Subcutaneous adipose tissue (tissue), 4 donors: Measurements from ENCODE around the gene B4GALNT3. TPM values are rescaled to one million over a fixed set of nuclear protein-coding genes. Genes with fewer than 3 reads are reported as not detected.

Experiments used
- CTCF ChIP-seq: fragments of 450-650 bp; IDR thresholded peaks from one replicate; pipeline ENCODE4 v1.5.1; 2016; ENCODE audit warnings: low read depth, mild to moderate bottlenecking, control low read depth, antibody characterized with exemption, moderate library complexity
- total RNA-seq, 4 donors: library from RNA; depleted of rRNA; stranded (reverse); fragments of >200 nt; gene quantifications; one replicate each; pipeline ENCODE4 v1.1.0, GENCODE V29; 2016

B4GALNT3 gene
- total RNA-seq, 4 donors from 2014 or later: 0.16 to 0.22 (median 0.17) TPM; not detected in 1

GRCh38 chr12:574475-575128 is 114.9 kb downstream of the B4GALNT3 start:
- TF ChIP-seq CTCF: no peak

- no peak for TF ChIP-seq CTCF
Observed at GRCh38 chr12:575129-575502, 115.4 kb downstream of the B4GALNT3 start.

GRCh38 chr12:575948-576614 is 116.3 kb downstream of the B4GALNT3 start:
- no peak for TF ChIP-seq CTCF

- TF ChIP-seq CTCF: no peak
Observed at GRCh38 chr12:576615-577110, 116.9 kb downstream of the B4GALNT3 start.

- TF ChIP-seq CTCF: no peak
Observed at GRCh38 chr12:578748-579419, 119.1 kb downstream of the B4GALNT3 start.

- no peak for TF ChIP-seq CTCF
Observed at GRCh38 chr12:579420-580110, 119.8 kb downstream of the B4GALNT3 start.

- TF ChIP-seq CTCF: no peak
Observed at GRCh38 chr12:580813-581212, 121.1 kb downstream of the B4GALNT3 start.
